Measurements from ENCODE around the gene IL17REL.

IL17REL gene

GRCh38 chr22:49960159-49961004 is 52.2 kb downstream of the IL17REL start, which contains the start of gene PIM3:
Gene PIM3 (plus strand): TSS chr22:49960772. CDS start chr22:49960948, 176 bp downstream.
- TF ChIP-seq, protein P1, sequence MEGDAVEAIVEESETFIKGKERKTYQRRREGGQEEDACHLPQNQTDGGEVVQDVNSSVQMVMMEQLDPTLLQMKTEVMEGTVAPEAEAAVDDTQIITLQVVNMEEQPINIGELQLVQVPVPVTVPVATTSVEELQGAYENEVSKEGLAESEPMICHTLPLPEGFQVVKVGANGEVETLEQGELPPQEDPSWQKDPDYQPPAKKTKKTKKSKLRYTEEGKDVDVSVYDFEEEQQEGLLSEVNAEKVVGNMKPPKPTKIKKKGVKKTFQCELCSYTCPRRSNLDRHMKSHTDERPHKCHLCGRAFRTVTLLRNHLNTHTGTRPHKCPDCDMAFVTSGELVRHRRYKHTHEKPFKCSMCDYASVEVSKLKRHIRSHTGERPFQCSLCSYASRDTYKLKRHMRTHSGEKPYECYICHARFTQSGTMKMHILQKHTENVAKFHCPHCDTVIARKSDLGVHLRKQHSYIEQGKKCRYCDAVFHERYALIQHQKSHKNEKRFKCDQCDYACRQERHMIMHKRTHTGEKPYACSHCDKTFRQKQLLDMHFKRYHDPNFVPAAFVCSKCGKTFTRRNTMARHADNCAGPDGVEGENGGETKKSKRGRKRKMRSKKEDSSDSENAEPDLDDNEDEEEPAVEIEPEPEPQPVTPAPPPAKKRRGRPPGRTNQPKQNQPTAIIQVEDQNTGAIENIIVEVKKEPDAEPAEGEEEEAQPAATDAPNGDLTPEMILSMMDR (IDR thresholded peaks at IDR 0.05; ENCODE audit: low read depth, low read length, missing control alignments) = no peak
- H3K4me3 ChIP-seq (replicated peaks; ENCODE audit: low read depth, low read length) = peak within 1 kb of the TSS; percentile 82
- peak; percentile 75 for DNase-seq (ENCODE audit: extremely low read depth, low read depth)

- H3K4me3 ChIP-seq (replicated peaks; ENCODE audit: low read depth, low read length) = peak overlapping the region; percentile 82
- TF ChIP-seq, protein P1 (IDR thresholded peaks at IDR 0.05; ENCODE audit: low read depth, low read length, missing control alignments) = no peak
- no peak for DNase-seq (ENCODE audit: extremely low read depth, low read depth)
Observed at GRCh38 chr22:49959782-49960158, 52.8 kb downstream of the IL17REL start.

GRCh38 chr22:49958931-49959781 is 53.4 kb downstream of the IL17REL start:
- TF ChIP-seq, protein P1 (IDR thresholded peaks at IDR 0.05; ENCODE audit: low read depth, low read length, missing control alignments) = no peak
- peak overlapping the region; percentile 82 for H3K4me3 ChIP-seq (replicated peaks; ENCODE audit: low read depth, low read length)
- no peak for DNase-seq (ENCODE audit: extremely low read depth, low read depth)

GRCh38 chr22:49958366-49958921 is 54.1 kb downstream of the IL17REL start:
- TF ChIP-seq, protein P1 (IDR thresholded peaks at IDR 0.05; ENCODE audit: low read depth, low read length, missing control alignments) = no peak
- no peak overlapping the region for H3K4me3 ChIP-seq (replicated peaks; ENCODE audit: low read depth, low read length)

DNA sequence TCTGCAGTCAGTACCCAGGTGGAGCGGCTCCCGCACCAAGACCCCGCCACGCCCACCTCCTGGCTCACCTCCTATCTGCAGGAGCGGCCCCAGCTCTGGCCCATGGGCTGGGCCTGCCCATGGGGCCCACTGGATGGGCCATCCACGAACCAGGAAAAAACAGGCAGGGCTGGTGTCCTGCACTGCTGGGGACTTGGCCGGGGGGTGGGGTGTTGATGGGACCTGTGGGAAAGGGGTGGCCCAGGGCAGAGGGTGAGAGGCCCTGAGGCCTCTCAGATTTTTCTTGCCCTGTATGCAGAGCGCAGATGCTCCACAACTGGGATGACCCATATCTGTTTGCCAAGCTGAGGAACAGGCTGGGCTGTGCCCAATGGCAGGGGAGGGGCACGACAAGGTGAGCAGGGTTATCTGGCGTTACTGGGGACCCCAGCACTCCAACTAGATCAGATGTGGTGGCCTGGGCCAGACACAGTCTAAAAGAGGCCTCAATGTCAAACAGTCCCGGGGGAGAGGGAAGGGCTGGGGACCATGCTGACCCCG is 54.7 kb downstream of the IL17REL start:
- no peak overlapping the region for H3K4me3 ChIP-seq (replicated peaks; ENCODE audit: low read depth, low read length)
- no peak for DNase-seq (ENCODE audit: extremely low read depth, low read depth)
- TF ChIP-seq, protein P1 (IDR thresholded peaks at IDR 0.05; ENCODE audit: low read depth, low read length, missing control alignments) = no peak

More at GRCh38 chr22:49958366-49958921, 54.1 kb downstream of the IL17REL start:
- no peak for DNase-seq (ENCODE audit: extremely low read depth, low read depth)

All from HFF-Myc (cell line).